ENCODE data around the gene CNOT6L.

- TF ChIP-seq CTCF (conservative IDR thresholded peaks at IDR 0.05) (no peak), ZFX (IDR thresholded peaks at IDR 0.05) (no peak)
Measured at GRCh38 chr4:77833126-77833724, 14.1 kb upstream of the CNOT6L start.

Data from C4-2B (cell line).